NCI-H524 (cell line): Measurements from ENCODE around the gene FGFR2.

Experiments
- DNase-seq, 2 experiments: peaks; one replicate each; lab custom pipeline; 2025; lab: John Stamatoyannopoulos, UW

FGFR2 gene

DNA sequence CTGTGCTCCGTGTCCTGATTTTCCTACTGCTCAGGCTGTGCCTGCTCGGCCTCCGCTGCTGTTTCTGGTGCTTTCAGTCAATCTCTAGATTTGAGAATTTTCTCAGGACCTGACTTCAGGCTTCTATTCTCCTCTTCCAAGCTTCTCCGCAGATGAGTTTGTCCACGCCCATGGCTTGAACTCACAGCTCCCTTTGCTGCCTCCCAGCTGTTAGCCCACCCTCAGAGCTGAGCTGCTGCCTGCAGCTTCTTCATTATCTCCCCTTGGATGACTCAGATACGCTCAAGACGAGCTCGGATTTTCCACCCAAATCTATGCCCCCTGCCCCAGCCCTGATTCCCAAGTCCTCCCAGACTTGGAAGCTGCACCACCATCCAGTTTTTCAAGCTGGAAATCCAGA lies 104.7 kb downstream of the FGFR2 start:
- DNase-seq, result no peak

- DNase-seq, result no peak
Observed at GRCh38 chr10:121490871-121491519, 107.2 kb downstream of the FGFR2 start.

- DNase-seq, result no peak
Observed at GRCh38 chr10:121485436-121486139, 112.7 kb downstream of the FGFR2 start.

DNA sequence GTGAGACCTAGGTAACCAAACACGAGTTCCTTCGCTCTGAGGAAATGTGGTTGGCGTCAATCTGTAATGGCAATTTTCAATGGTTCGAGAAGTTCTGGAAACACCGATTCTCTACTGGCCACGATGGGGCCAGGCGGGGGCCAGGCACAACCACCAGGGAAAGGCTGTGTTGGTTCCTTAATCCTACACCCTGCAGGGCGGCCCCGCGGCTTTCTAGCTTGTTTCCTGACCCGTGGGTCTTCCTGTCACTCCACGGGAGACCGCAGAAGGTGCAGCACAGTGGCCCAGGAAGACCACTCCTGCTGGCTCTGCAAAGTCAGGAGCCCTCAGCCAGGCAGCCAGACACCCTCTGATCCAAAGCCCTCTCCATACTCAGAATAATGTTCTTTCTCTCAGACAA lies 113.4 kb downstream of the FGFR2 start:
- DNase-seq, result no peak

GRCh38 chr10:121484401-121484800 lies 113.8 kb downstream of the FGFR2 start:
- no peak for DNase-seq

- DNase-seq, result no peak
Observed at GRCh38 chr10:121481180-121481579, 117.1 kb downstream of the FGFR2 start.

- DNase-seq, result peak; percentile 7 to 67
Observed at GRCh38 chr10:121478556-121478955, 119.7 kb downstream of the FGFR2 start.

DNA sequence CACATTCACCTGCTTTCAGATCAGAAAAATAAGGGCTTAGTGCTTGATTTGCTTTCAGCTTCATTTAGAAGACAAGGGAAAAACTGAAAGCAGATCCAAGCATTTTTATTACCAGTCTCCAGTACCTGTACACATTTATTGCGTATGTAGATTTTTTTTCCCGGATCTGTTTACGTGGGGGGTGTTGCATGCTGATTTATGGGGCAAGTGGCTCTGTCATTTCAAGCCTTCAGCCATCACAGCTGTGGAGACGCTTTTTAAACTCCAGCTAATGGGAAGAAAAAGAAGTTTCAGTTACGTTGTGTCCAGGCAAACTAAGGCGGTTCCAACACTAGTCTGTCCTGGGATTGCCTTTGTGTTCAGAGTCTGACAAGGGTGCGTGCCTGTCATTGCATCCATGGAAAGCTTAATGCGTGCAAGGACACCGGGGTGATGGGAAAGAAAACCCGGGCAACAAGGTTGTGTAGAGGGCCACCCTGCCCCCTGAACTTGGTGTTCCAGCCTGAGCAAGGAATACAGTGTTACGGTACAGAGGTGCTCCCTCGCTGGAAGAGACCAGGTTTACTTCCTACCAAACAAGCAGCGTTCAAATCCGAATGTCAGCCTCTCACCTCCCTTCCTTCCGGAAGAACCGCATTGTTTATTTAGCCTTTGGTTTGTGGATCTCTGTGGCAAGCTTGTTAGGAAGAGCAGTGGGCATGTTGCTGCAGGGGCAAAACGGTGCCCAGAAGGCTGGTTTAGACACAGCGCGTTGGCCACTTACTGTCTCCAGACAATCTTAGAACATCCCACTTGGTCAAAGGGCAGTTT lies 128.2 kb downstream of the FGFR2 start:
- DNase-seq, result no peak

DNA sequence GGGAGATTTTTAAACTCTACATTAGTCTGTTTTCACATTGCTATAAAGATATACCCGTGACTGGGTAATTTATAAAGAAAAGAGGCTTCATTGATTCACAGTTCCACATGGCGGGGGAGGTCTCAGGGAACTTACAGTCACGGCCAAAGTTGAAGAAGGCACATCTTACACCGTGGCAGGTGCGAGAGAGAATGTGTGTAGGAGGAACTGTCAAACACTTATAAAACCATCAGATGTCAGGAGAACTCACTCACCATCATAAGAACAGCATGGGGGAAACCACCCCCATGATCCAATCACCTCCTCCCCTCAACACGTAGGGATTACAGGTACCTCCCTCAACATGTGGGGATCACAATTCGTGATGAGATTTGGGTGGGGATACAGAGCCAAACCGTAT lies 129.5 kb downstream of the FGFR2 start:
- DNase-seq, result no peak

DNA sequence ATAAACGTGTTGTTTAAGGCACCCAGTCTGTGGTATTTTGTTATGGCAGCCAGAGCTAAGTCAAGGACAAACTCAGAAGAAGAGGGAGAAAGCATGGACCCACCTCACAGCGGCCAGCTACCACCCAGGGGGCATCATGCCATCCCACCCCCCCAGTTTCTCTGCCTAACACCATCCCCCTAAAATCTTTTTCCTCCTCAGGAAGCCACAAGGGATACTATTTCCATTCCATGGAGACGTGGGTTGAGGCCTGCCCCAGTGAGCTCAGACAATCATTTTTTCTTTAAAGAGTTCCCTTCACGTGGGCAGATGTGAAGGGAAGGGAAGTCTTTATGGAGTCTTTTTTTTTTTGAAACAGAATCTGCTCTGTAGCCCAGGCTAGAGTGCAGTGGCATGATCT lies 131.8 kb downstream of the FGFR2 start:
- DNase-seq, result no peak

DNA sequence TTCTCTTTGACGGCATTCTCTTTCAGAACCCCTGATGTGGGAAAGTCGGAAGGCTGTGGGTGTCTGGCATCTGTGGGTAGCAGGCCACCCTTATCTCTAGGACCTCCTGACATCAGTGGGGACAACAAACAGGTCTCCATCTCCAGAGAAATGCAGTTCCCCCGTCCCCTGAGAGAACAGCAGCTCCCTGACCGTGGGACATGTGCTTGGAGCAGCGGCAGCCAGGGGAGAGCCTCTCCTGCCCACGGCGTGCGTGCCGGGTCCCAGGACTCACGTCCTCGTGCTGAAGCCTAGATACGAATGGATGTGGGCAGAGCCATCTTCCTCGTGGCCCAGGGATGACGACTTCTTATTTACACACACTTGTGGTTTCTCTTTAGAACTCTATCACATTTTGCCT lies 133.0 kb downstream of the FGFR2 start:
- no peak for DNase-seq

GRCh38 chr10:121464517-121464916 lies 133.7 kb downstream of the FGFR2 start:
- DNase-seq, result no peak

GRCh38 chr10:121462955-121463354 lies 135.3 kb downstream of the FGFR2 start:
- no peak for DNase-seq

- DNase-seq, result no peak
Observed at GRCh38 chr10:121462281-121462680, 136.0 kb downstream of the FGFR2 start.

DNA sequence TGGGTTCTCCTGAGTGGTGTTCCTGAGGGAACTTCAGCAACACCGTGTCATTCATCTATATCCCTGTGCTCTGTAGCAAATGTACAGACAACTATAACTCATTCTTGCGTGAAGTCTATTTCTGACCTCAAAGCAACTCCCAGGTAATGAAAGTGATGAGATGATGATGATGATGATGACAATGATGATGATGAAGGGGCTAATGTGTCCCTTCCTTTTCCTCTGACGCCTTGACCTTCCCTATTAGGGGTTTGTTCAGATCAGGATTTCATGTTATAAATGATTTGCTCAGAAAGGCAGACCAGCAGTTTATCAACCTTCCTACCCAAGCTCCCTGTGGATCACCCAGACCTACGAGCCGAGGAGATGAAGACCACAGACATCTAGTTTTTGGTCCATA lies 136.9 kb downstream of the FGFR2 start:
- no peak for DNase-seq

GRCh38 chr10:121460733-121461132 lies 137.5 kb downstream of the FGFR2 start:
- no peak for DNase-seq

DNA sequence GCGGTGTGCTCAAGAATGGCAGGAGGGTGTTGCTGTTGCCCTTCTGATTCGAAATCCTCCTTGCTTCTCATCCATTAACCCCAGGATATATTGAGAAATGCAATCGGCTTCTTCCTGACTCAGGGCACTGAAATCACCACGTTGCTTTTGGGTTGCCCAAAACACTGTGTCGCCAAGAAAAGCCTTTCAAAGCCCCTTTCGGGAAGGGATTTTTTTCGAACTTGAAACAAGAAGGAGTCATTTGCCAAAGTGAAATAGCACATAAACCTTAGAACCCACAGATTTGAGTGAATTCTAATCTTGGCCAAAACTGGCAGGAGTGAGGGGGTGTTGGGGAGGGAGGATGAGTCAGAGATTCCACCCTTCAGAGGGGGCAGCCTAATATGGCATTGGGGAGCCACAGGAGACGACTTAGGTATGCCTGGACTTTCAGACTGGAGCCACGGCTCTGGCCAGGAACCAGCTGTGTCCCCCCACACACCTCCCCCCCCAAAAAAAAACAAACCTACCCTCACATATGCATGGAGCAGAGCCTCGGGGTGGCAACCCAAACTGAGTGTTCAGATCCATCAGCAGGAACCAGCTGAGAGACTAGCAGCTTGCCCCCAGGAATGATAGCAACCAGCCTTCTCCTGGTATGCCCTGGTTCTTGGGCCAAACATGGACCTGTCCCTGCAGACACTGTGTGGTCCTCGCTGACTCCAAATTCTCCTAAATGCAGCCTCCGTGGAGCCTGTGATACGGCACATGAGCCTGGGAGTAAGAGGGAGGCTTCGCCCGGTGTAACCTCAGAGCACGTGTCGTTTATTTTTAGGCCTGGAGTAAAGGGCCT lies 138.4 kb downstream of the FGFR2 start:
- no peak for DNase-seq

DNA sequence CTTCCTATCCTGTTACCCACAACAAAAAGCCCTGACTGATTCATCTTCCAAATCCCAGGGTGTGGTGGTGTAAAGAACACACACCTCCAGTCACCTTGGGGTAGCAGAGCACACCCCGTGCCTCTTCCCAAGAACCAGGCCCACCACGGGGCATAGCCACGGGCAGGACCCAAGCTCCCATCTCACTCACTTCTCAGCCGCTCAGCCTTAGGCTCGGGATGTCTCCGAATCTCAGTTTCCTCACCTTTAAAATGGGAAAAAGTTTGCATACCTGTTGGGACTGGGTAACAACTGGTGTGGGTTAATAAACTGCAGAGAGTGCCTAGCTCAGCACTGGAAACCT lies 139.0 kb downstream of the FGFR2 start:
- DNase-seq, result no peak

GRCh38 chr10:121457729-121458128 lies 140.5 kb downstream of the FGFR2 start:
- DNase-seq, result no peak

DNA sequence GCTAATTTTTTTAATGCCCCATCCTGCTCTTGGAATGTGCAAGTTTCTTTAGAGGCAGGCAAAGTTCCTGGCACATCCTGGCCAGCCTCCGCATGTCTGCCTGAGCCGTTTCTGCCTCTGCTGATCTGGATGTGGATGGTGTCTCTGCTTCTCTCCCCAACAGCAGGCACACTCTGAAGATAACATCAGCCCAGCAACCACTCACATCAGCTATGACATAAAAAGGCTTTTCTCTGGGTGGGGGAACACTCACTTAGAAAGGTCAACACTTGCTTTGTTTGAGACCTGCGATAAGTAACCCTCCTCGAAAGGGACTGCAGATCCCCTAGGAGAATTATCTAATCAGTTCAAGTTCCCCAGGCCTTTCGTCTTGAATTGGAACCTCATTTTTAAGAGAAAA lies 142.9 kb downstream of the FGFR2 start:
- no peak for DNase-seq

- DNase-seq, result no peak
Observed at GRCh38 chr10:121454781-121455180, 143.5 kb downstream of the FGFR2 start.

- DNase-seq, result no peak
Observed at GRCh38 chr10:121453160-121453559, 145.1 kb downstream of the FGFR2 start.
